Activated B cell treated with CpG ODN at 0.5 μM for 24 hours (primary cell): Measurements from ENCODE around the gene SLC4A1AP. TPM values are rescaled to one million over a fixed set of nuclear protein-coding genes. Genes with fewer than 3 reads are reported as not detected.

Experiments used
- ATAC-seq: fragments of 200-7000 bp; cut with Tn5 transposase; one replicate; pipeline ENCODE4 v1.10.0; 2021; ENCODE audit warnings: low read depth, mild to moderate bottlenecking, moderate library complexity
- CTCF ChIA-PET: fragments of 350-600 bp; sonication (Branson Sonifier 250); formaldehyde crosslinking; loops from one replicate; lab custom pipeline; 2021; ENCODE audit warnings: antibody characterized with exemption; lab: Charles Lee
- POLR2A ChIA-PET: fragments of 350-600 bp; sonication (Branson Sonifier 250); formaldehyde crosslinking; loops from one replicate; lab custom pipeline; 2021; ENCODE audit warnings: antibody characterized with exemption; lab: Charles Lee
- DNase-seq: peaks from one replicate; pipeline ENCODE4 v3.0.0; 2022
- H3K27ac Mint-ChIP-seq: one replicate; pipeline ENCODE4 v1.8.0; 2020; ENCODE audit warnings: mixed read lengths
- H3K27me3 Mint-ChIP-seq: one replicate; pipeline ENCODE4 v1.8.0; 2021; ENCODE audit warnings: mixed read lengths
- H3K36me3 Mint-ChIP-seq: one replicate; pipeline ENCODE4 v1.8.0; 2021; ENCODE audit warnings: low read depth, mixed read lengths
- H3K4me1 Mint-ChIP-seq: one replicate; pipeline ENCODE4 v1.8.0; 2021; ENCODE audit warnings: mixed read lengths
- H3K4me3 Mint-ChIP-seq: one replicate; pipeline ENCODE4 v1.8.0; 2020; ENCODE audit warnings: mild to moderate bottlenecking, mixed read lengths
- H3K9me3 Mint-ChIP-seq: one replicate; pipeline ENCODE4 v1.8.0; 2020; ENCODE audit warnings: mixed read lengths
- CTCF ChIP-seq: fragments of 200-600 bp; IDR thresholded peaks from one replicate; pipeline ENCODE4 v1.8.0; 2022; ENCODE audit warnings: antibody characterized with exemption, mild to moderate bottlenecking
- intact Hi-C: fragments of 100-400 bp; cut with micrococcal nuclease; formaldehyde crosslinking; loops from one replicate; pipeline ENCODE4 v1.15.1; 2024
- total RNA-seq: library from RNA; stranded (reverse); gene quantifications from 2 replicates; pipeline ENCODE4 v1.2.3, GENCODE V29; 2022

Gene SLC4A1AP
- total RNA-seq, 1 donor from 2014 or later, result 22.0 TPM

- DNase-seq, result no peak
- no peak for TF ChIP-seq CTCF
- ATAC-seq, result no peak
- H3K27ac Mint-ChIP-seq, result no peak overlapping the region
- peaks cover 1% of the 10 kb centered on the region for H3K4me1 Mint-ChIP-seq
- POLR2A ChIA-PET, result no interaction called here
- intact Hi-C loops, result no loop called here
- no peaks in the 10 kb centered on the region for H3K27me3 Mint-ChIP-seq
- no peaks in the 10 kb centered on the region for H3K9me3 Mint-ChIP-seq
- H3K4me3 Mint-ChIP-seq, result no peak overlapping the region
- CTCF ChIA-PET, result no interaction called here
- no peaks in the 10 kb centered on the region for H3K36me3 Mint-ChIP-seq
Measured at GRCh38 chr2:27728081-27728858, 64.6 kb downstream of the SLC4A1AP start.

GRCh38 chr2:27729198-27729597 is 65.5 kb downstream of the SLC4A1AP start:
- H3K27me3 Mint-ChIP-seq, result no peaks in the 10 kb centered on the region
- no peak overlapping the region for H3K4me3 Mint-ChIP-seq
- POLR2A ChIA-PET, result no interaction called here
- no peaks in the 10 kb centered on the region for H3K36me3 Mint-ChIP-seq
- H3K9me3 Mint-ChIP-seq, result no peaks in the 10 kb centered on the region
- peaks cover 1% of the 10 kb centered on the region for H3K4me1 Mint-ChIP-seq
- DNase-seq (no peak), ATAC-seq (no peak)
- no peak for TF ChIP-seq CTCF
- no peak overlapping the region for H3K27ac Mint-ChIP-seq
- CTCF ChIA-PET, result interaction anchor here (1.6 kb wide), 1 partner anchor 25 kb away, joined by 5 read pairs; no protein-coding TSS in a partner anchor
- intact Hi-C loops, result no loop called here

- intact Hi-C loops, result no loop called here
- peaks cover 1% of the 10 kb centered on the region for H3K4me1 Mint-ChIP-seq
- ATAC-seq (no peak), DNase-seq (no peak)
- no peak overlapping the region for H3K27ac Mint-ChIP-seq
- H3K4me3 Mint-ChIP-seq, result no peak overlapping the region
- H3K27me3 Mint-ChIP-seq, result no peaks in the 10 kb centered on the region
- ChIA-PET POLR2A (no interaction called here), CTCF (interaction anchor here (1.6 kb wide), 1 partner anchor 25 kb away, joined by 5 read pairs; no protein-coding TSS in a partner anchor)
- no peak for TF ChIP-seq CTCF
- H3K9me3 Mint-ChIP-seq, result no peaks in the 10 kb centered on the region
- no peaks in the 10 kb centered on the region for H3K36me3 Mint-ChIP-seq
Measured at GRCh38 chr2:27729614-27730013, 65.9 kb downstream of the SLC4A1AP start.

- Mint-ChIP-seq H3K27me3 (no peaks in the 10 kb centered on the region), H3K4me3 (no peak overlapping the region), H3K4me1 (peaks cover 4% of the 10 kb centered on the region), H3K36me3 (no peaks in the 10 kb centered on the region), H3K27ac (no peak overlapping the region), H3K9me3 (no peaks in the 10 kb centered on the region)
- intact Hi-C loops, result no loop called here
- no peak for TF ChIP-seq CTCF
- ChIA-PET CTCF (interaction anchor here (1.6 kb wide), 1 partner anchor 26 kb away, joined by 5 read pairs; no protein-coding TSS in a partner anchor), POLR2A (no interaction called here)
- ATAC-seq (no peak), DNase-seq (no peak)
Measured at GRCh38 chr2:27730261-27730662, 66.6 kb downstream of the SLC4A1AP start.

GRCh38 chr2:27730980-27731691 is 67.4 kb downstream of the SLC4A1AP start:
- ATAC-seq (no peak), DNase-seq (no peak)
- Mint-ChIP-seq H3K4me3 (no peak overlapping the region), H3K36me3 (no peaks in the 10 kb centered on the region), H3K4me1 (peaks cover 4% of the 10 kb centered on the region), H3K27me3 (no peaks in the 10 kb centered on the region), H3K9me3 (no peaks in the 10 kb centered on the region), H3K27ac (no peak overlapping the region)
- intact Hi-C loops, result no loop called here
- no peak for TF ChIP-seq CTCF
- CTCF ChIA-PET, result no interaction called here
- POLR2A ChIA-PET, result no interaction called here
